Measurements from ENCODE around the gene STXBP5L.

- TF ChIP-seq GRHL2 (CRISPR knock-in tag; IDR thresholded peaks at IDR 0.05; ENCODE audit: insufficient replicate concordance, severe bottlenecking) (no peak), CTCF (IDR thresholded peaks at IDR 0.05) (no peak), NR3C1 (CRISPR knock-in tag; conservative IDR thresholded peaks at IDR 0.05; ENCODE audit: low read depth) (no peak), ETV6 (CRISPR knock-in tag; IDR thresholded peaks at IDR 0.05) (no peak), ZNF317 (CRISPR knock-in tag; IDR thresholded peaks at IDR 0.05; ENCODE audit: borderline replicate concordance, low read depth) (no peak), NFYB (CRISPR knock-in tag; conservative IDR thresholded peaks at IDR 0.05; ENCODE audit: low read depth) (no peak)
- TF ChIP-seq, protein P1, sequence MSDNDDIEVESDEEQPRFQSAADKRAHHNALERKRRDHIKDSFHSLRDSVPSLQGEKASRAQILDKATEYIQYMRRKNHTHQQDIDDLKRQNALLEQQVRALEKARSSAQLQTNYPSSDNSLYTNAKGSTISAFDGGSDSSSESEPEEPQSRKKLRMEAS (CRISPR knock-in tag; IDR thresholded peaks at IDR 0.05): no peak
- TF ChIP-seq, protein P2, sequence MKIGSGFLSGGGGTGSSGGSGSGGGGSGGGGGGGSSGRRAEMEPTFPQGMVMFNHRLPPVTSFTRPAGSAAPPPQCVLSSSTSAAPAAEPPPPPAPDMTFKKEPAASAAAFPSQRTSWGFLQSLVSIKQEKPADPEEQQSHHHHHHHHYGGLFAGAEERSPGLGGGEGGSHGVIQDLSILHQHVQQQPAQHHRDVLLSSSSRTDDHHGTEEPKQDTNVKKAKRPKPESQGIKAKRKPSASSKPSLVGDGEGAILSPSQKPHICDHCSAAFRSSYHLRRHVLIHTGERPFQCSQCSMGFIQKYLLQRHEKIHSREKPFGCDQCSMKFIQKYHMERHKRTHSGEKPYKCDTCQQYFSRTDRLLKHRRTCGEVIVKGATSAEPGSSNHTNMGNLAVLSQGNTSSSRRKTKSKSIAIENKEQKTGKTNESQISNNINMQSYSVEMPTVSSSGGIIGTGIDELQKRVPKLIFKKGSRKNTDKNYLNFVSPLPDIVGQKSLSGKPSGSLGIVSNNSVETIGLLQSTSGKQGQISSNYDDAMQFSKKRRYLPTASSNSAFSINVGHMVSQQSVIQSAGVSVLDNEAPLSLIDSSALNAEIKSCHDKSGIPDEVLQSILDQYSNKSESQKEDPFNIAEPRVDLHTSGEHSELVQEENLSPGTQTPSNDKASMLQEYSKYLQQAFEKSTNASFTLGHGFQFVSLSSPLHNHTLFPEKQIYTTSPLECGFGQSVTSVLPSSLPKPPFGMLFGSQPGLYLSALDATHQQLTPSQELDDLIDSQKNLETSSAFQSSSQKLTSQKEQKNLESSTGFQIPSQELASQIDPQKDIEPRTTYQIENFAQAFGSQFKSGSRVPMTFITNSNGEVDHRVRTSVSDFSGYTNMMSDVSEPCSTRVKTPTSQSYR (CRISPR knock-in tag; IDR thresholded peaks at IDR 0.05): no peak
These were observed 422.1 kb downstream of the STXBP5L start for GRCh38 chr3:121330118-121330517.

Measured in WTC11 (cell line).